ENCODE measurements around the gene KLHL15. TPM values are rescaled to one million over a fixed set of nuclear protein-coding genes. Genes with fewer than 3 reads are reported as not detected.

The KLHL15 gene
- total and polyA plus RNA-seq, 2 of the 13 experiments (the other 11 are each of a cell fraction or from before 2014, with no cell fraction given), result 2.8 to 5.5 TPM

DNA sequence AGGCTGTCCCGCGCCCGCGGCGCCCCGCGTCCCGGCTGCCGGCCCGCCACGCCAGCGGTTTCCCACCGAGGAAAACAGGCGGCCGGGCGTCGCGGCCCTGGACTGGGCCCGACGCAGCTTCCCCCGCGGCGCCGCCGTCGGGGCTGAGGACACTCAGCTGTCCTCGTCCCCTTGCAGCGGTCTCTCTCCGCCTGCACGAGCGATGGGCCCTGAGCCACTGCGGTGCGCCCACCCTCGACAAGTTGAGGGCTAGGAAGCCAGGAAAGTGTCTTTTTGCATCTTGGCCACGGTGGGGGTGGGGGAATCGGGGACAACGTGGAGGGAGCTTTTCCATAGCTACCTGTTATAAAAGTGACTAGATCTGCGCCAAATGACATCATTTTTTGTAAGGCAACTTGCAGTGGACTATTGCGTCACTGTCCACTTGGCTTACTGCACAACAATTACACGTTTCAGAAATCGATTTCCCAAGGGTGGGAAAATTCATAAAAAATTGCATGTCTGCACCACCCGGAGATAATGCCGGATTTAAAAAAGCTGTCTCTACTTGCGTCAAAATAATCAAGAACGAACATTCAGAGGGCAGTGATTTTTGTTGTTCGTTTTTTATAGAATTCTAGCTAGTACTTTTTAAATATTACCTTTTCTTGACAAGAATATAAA lies 1.1 kb downstream of the KLHL15 start (continued):
- TF ChIP-seq, protein P1, sequence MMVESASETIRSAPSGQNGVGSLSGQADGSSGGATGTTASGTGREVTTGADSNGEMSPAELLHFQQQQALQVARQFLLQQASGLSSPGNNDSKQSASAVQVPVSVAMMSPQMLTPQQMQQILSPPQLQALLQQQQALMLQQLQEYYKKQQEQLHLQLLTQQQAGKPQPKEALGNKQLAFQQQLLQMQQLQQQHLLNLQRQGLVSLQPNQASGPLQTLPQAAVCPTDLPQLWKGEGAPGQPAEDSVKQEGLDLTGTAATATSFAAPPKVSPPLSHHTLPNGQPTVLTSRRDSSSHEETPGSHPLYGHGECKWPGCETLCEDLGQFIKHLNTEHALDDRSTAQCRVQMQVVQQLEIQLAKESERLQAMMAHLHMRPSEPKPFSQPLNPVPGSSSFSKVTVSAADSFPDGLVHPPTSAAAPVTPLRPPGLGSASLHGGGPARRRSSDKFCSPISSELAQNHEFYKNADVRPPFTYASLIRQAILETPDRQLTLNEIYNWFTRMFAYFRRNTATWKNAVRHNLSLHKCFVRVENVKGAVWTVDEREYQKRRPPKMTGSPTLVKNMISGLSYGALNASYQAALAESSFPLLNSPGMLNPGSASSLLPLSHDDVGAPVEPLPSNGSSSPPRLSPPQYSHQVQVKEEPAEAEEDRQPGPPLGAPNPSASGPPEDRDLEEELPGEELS (CRISPR knock-in tag; IDR thresholded peaks at IDR 0.05), result no peak
- TF ChIP-seq ZNF260 (CRISPR knock-in tag; IDR thresholded peaks at IDR 0.05; ENCODE audit: borderline replicate concordance, low read depth) (no peak), RORA (CRISPR knock-in tag; IDR thresholded peaks at IDR 0.05) (no peak), MEIS1 (CRISPR knock-in tag; IDR thresholded peaks at IDR 0.05; ENCODE audit: borderline replicate concordance) (no peak), ZNF549 (CRISPR knock-in tag; IDR thresholded peaks at IDR 0.05) (no peak), ZBTB38 (CRISPR knock-in tag; IDR thresholded peaks at IDR 0.05) (no peak), ZBTB20 (CRISPR knock-in tag; IDR thresholded peaks at IDR 0.05; ENCODE audit: borderline replicate concordance, low read depth) (no peak), ZKSCAN5 (CRISPR knock-in tag; IDR thresholded peaks at IDR 0.05) (no peak), ZNF773 (CRISPR knock-in tag; IDR thresholded peaks at IDR 0.05; ENCODE audit: borderline replicate concordance) (no peak), TOE1 (CRISPR knock-in tag; IDR thresholded peaks at IDR 0.05) (no peak), ZC3H13 (CRISPR knock-in tag; IDR thresholded peaks at IDR 0.05) (no peak), MIER3 (CRISPR knock-in tag; IDR thresholded peaks at IDR 0.05; ENCODE audit: borderline replicate concordance) (no peak), CREB1 (IDR thresholded peaks at IDR 0.05) (no peak), CREB1 (CRISPR knock-in tag; IDR thresholded peaks at IDR 0.05) (peak; percentile 42), ELF3 (CRISPR knock-in tag; IDR thresholded peaks at IDR 0.05) (no peak), AGO2 (optimal IDR thresholded peaks at IDR 0.05; ENCODE audit: low read depth, low read length) (peak; percentile 34)
- TF ChIP-seq, protein P2, sequence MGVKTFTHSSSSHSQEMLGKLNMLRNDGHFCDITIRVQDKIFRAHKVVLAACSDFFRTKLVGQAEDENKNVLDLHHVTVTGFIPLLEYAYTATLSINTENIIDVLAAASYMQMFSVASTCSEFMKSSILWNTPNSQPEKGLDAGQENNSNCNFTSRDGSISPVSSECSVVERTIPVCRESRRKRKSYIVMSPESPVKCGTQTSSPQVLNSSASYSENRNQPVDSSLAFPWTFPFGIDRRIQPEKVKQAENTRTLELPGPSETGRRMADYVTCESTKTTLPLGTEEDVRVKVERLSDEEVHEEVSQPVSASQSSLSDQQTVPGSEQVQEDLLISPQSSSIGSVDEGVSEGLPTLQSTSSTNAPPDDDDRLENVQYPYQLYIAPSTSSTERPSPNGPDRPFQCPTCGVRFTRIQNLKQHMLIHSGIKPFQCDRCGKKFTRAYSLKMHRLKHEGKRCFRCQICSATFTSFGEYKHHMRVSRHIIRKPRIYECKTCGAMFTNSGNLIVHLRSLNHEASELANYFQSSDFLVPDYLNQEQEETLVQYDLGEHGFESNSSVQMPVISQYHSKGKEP (CRISPR knock-in tag; IDR thresholded peaks at IDR 0.05), result no peak
- TF ChIP-seq, protein P3, sequence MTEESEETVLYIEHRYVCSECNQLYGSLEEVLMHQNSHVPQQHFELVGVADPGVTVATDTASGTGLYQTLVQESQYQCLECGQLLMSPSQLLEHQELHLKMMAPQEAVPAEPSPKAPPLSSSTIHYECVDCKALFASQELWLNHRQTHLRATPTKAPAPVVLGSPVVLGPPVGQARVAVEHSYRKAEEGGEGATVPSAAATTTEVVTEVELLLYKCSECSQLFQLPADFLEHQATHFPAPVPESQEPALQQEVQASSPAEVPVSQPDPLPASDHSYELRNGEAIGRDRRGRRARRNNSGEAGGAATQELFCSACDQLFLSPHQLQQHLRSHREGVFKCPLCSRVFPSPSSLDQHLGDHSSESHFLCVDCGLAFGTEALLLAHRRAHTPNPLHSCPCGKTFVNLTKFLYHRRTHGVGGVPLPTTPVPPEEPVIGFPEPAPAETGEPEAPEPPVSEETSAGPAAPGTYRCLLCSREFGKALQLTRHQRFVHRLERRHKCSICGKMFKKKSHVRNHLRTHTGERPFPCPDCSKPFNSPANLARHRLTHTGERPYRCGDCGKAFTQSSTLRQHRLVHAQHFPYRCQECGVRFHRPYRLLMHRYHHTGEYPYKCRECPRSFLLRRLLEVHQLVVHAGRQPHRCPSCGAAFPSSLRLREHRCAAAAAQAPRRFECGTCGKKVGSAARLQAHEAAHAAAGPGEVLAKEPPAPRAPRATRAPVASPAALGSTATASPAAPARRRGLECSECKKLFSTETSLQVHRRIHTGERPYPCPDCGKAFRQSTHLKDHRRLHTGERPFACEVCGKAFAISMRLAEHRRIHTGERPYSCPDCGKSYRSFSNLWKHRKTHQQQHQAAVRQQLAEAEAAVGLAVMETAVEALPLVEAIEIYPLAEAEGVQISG (CRISPR knock-in tag; IDR thresholded peaks at IDR 0.05), result peak; percentile 2; the same call in 1 of the 2 replicates
- TF ChIP-seq, protein P4, sequence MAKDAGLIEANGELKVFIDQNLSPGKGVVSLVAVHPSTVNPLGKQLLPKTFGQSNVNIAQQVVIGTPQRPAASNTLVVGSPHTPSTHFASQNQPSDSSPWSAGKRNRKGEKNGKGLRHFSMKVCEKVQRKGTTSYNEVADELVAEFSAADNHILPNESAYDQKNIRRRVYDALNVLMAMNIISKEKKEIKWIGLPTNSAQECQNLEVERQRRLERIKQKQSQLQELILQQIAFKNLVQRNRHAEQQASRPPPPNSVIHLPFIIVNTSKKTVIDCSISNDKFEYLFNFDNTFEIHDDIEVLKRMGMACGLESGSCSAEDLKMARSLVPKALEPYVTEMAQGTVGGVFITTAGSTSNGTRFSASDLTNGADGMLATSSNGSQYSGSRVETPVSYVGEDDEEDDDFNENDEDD (CRISPR knock-in tag; IDR thresholded peaks at IDR 0.05; ENCODE audit: borderline replicate concordance), result no peak
- TF ChIP-seq, protein P5, sequence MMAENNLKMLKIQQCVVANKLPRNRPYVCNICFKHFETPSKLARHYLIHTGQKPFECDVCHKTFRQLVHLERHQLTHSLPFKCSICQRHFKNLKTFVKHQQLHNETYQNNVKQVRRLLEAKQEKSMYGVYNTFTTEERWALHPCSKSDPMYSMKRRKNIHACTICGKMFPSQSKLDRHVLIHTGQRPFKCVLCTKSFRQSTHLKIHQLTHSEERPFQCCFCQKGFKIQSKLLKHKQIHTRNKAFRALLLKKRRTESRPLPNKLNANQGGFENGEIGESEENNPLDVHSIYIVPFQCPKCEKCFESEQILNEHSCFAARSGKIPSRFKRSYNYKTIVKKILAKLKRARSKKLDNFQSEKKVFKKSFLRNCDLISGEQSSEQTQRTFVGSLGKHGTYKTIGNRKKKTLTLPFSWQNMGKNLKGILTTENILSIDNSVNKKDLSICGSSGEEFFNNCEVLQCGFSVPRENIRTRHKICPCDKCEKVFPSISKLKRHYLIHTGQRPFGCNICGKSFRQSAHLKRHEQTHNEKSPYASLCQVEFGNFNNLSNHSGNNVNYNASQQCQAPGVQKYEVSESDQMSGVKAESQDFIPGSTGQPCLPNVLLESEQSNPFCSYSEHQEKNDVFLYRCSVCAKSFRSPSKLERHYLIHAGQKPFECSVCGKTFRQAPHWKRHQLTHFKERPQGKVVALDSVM (CRISPR knock-in tag; IDR thresholded peaks at IDR 0.05), result no peak

All from HepG2 (cell line).